ENCODE results near the gene SLC6A12.
"Not testable (repeated sequence)": the region's sequence is repeated elsewhere in the genome, so short reads cannot be mapped to it uniquely, and the experiment has no call there.

The SLC6A12 gene

DNA sequence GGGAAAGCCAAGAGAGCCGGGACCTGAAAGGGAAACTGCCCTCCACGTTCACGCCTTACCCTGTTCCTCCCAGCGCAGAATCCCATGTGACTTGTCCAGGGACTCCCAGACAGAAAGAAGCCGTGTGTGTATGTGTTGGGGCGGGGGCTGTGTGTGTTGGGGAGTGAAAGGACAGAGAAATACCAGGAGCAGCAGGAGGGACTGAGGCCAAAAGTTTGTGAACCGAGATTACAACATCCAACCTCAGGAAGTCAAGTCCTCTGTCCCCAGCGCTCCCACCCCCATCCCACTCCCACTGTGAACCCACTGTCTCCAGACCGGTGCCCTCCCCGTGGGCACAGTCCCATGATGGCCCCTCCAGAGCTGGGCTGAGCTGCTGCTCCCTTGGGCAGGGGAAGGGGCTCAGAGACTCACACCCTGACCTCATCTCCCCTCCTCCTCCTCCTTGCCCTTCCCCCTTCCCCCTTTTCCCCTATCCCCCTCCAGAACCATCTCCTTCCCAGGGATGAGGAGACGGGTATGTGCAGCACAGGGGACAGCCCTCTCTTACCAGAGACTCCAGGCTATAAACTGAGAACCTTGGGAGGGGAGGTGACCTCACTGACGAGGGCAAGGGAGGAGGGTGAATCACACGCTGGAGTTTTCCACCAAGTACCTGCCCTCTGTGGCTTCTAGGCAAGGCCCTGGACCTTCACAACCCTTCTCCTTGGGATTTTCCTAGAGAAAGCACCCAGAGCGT, at the start of gene SLC6A12:
Gene SLC6A12 (minus strand): TSS at position 155 of the 739 bp plus-strand sequence. CDS start 4,171 bp downstream, outside the sequence.
- DNase-seq (ENCODE audit: low spot score) = no peak

GRCh38 chr12:263574-263973, 49.6 kb upstream of the SLC6A12 start:
- DNase-seq (ENCODE audit: low spot score) = no peak

- DNase-seq (ENCODE audit: low spot score) = no peak
Observed at GRCh38 chr12:262817-263216, 48.9 kb upstream of the SLC6A12 start, which contains the start of gene SLC6A13. TSS of gene SLC6A13 (minus strand) at chr12:262836. CDS start at chr12:260052, 2,784 bp downstream.

- no peak for DNase-seq (ENCODE audit: low spot score)
Observed at GRCh38 chr12:262113-262512, 48.2 kb upstream of the SLC6A12 start.

DNA sequence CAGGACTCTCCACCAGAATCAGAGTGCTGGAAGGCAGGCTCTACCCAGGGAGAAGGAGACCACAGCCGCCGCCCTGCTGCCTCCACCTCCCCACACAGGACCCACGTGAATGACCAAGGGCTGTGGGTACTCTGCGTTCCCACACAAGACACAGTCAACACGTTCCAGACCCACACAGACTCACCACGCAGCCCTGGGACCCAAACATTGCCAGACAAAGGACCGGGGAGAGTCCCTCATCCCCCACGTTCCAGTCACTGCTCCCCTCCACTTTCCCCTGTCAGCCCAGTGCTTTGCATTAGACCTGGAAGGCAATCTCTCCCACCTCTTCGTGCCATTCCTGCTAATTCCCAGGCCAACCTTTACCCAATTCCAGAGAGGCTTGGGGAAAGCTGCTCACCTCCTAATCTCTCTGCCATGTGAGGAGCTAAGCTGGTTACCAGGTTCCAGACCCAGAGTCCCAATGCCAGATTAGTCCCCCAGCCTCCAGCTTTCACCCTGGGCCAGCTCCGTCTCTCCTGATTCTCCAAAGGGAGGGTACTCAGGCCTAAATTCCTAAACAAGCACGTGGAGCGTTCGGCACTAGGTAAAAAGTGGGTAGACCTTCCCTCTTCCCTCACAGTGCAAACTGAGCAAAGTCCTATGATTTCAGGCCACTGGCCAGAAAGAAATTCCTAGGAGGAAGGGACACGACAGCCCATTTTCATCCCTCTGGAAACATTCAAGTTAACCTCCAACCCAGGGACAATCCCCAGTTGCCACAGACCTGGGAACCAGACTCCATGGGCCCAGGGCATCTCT, 43.8 kb upstream of the SLC6A12 start:
- DNase-seq (ENCODE audit: low spot score) = no peak

DNA sequence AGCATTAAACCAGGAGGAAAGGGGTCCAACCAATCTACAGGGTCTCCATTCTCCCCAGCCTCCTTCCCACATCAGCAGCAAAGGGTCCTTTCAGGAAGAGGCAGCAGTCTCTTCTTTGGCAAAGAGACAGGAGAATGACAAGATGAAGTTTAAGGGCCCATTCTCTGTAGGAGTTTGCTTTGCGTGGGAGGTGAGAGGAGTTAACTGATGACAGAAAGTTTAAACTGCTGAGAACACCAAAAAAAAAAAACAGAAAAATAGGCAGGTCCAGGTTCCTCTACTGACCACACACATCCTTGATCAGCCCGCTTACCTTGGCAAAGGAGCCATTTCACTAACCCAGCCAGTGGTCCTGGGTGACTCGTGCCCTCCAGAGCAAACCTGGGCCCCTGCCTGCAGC, 43.0 kb upstream of the SLC6A12 start:
- DNase-seq (ENCODE audit: low spot score) = no peak

GRCh38 chr12:256225-256624, 42.3 kb upstream of the SLC6A12 start:
- DNase-seq (ENCODE audit: low spot score) = no peak

DNA sequence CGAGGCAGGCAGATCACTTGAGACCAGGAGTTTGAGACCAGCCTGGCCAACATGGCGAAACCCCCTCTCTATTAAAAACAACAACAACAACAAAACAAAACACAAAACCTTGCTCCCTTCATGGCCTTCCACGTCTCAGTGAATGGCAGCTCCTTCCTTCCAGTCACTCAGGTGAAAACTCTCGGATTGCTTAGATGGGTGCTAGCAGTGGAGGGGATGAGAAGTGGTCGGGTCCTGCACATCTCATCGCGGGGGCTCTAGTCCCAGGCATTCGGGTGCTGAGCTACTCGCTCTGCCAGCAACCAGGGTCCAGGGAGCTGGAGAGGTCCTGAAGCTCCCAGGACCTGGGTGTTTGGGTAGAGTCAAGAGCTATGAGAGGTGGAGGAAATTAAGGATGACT, 41.0 kb upstream of the SLC6A12 start:
- no peak for DNase-seq (ENCODE audit: low spot score)

DNA sequence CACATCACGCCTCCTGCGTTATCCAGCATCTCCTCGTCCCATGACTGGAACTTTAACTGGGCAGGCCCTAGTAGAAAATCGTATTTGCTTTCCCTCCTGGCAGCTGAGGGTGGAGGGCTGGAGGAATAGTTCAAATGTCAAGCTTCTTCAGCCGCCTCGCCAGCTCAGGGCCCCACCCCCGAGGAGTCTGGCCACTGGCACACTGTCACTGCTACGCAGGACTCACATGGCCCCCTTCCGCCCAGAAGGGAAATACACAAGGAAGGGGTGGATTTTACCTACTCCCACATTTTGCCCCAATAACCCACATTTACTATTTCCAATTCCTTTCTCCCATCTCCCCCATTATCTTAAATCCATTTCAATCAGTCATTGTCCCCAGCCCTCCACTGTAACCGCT, 40.1 kb upstream of the SLC6A12 start:
- no peak for DNase-seq (ENCODE audit: low spot score)

- no peak for DNase-seq (ENCODE audit: low spot score)
Observed at GRCh38 chr12:253116-253831, 39.3 kb upstream of the SLC6A12 start.

GRCh38 chr12:252636-253035, 38.7 kb upstream of the SLC6A12 start:
- no peak for DNase-seq (ENCODE audit: low spot score)

- no peak for DNase-seq (ENCODE audit: low spot score)
Observed at GRCh38 chr12:247271-247670, 33.3 kb upstream of the SLC6A12 start.

DNA sequence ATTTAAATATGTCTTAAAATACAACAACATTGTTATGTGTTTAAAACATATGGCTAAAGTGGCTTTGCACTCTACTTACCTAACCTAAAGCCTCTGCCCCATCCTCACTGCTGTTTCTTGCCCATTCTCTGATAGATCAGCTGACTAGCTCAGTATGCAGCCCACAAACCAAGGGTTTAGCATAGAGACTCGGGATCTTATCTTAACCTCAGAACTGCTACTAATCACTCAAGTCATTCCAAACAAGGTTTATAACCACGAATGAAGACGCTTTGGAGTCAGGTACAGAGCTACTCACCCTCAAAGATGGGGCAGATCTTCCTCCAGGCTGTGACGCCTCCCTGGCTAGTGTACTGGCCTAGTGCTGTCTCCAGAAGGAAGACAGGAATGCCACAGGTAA, 29.4 kb upstream of the SLC6A12 start:
- no peak for DNase-seq (ENCODE audit: low spot score)

- DNase-seq (ENCODE audit: low spot score) = no peak
Observed at GRCh38 chr12:242496-242895, 28.5 kb upstream of the SLC6A12 start.

DNA sequence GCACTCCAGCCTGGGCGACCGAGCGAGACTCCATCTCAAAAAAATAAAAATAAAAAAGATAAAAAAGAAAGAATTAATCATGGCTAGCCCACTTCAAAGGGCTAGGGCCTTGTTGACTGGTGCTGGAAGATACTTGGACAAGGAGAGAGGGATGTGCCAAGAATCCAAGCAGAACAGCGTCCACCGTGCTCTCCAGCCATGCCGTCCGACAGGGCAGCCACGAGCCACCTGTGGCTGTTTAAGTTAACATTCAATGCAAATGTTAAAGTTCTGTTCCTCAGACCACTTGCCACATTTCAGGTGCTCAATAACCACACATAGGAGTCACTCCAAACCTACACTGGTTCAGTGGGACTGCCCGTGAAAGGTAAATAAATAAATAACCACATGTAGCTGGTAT, 27.3 kb upstream of the SLC6A12 start:
- no peak for DNase-seq (ENCODE audit: low spot score)

DNA sequence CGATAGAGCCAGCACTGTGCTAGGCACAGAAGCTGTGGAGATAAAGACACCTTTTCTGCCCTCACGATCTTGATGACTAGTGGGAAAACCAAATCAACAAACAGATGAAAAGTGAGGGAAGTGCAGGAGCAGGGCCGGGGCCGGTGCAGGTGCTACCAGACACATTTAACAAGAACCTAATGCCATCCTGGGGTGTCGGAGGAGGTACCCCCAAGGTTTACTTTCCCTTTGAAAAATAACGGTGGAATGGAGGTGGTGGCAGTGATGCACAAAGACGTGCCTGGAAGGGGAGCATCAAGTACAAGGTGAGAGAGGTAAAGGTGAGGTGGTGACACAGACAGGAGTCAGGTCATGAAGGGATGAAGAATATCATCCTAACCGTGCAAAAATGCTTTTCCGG, 26.6 kb upstream of the SLC6A12 start:
- no peak for DNase-seq (ENCODE audit: low spot score)

GRCh38 chr12:238736-239398, 24.9 kb upstream of the SLC6A12 start:
- no peak for DNase-seq (ENCODE audit: low spot score)

GRCh38 chr12:238116-238515, 24.2 kb upstream of the SLC6A12 start:
- DNase-seq (ENCODE audit: low spot score) = no peak

DNA sequence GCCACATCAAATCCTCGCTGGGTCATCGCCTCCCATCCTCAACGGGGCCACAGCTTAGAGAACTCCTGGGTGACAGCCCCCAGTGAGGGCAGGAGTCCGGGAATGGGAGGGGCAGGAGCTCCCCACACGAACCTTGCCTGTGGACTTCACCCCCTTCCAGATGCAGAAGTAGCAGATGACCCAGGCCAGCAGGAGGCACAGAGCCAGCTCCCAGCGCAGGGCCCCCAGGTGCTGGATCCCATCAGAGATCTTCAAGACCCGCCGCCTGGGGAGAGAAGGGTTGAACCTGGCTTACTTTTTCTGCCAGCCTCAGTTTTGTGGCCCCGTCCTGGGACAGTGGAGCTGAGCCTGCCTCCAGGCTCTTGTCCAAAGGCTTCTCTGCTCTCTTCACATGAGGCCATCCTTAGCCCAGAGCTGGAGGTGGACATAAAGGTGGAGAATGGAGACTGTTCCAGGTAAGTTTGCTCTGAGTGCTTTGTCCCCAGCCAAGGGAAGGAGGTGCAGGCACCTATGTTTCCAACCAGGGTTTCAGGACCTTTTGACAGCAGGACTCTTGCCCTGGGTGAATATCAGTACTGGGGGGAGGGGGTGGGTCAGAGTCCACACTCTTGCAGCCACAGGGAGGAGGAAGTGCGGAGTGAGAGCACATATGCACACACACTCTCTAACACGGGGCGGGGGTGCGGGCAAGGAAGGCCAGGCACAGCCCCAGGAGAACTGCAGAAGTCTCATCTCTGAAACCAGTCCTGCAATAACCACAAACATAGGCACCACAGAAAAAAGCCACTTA, 23.3 kb upstream of the SLC6A12 start:
- no peak for DNase-seq (ENCODE audit: low spot score)

DNA sequence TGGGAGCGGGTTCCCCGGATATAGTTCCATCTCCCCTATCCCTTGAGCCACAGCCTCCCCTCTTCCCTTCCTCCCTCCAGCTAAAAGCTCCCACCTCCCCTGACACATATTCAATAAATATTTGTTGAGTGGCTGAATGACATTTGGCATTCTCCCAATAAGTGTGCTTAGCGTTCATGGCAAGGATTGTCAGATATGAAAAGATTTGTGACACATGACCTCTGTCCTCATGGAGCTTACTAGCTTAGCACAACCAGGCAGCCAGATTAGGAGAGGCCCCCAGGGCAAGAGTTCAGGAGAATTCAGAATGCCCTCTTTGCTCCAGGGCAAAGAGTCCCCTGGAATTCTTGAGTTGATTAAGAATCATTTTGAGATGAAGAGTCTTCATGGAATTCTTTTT, 22.5 kb upstream of the SLC6A12 start:
- no peak for DNase-seq (ENCODE audit: low spot score)

DNA sequence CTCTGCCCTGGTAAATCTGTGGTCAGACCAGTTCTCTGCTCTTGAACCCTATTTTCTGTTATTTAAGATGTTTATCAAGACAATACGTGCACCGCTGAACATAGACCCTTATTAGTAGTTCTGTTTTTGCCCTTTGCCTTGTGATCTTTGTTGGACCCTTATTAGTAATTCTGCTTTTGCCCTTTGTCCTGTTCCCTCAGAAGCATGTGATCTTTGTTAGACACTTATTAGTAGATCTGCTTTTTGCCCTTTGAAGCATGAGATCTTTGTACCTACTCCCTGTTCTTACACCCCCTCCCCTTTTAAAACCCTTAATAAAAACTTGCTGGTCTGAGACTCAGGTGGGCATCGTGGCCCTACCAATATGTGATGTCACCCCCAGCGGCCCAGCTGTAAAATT, 22.0 kb upstream of the SLC6A12 start:
- not testable (repeated sequence) for DNase-seq (ENCODE audit: low spot score)

Measured in pons (tissue), 1 donor.